ENCODE data around the gene ASB8.

The ASB8 gene

GRCh38 chr12:48157018-48157888 is at the start of gene ASB8:
Gene ASB8, minus strand, starts transcription at chr12:48157515. Its CDS starts 4,019 bp downstream, at chr12:48153496.
- TF ChIP-seq Cebpa-rat (IDR thresholded peaks at IDR 0.05): no peak
- Histone ChIP-seq H4K20me1 (peaks cover 10% of the 10 kb centered on the region; the same call in 1 of the 2 replicates), H3K4me3 (peak within 1 kb of the TSS; percentile 83), H3K27ac (peak within 1 kb of the TSS; percentile 62), H3K36me3 (peaks cover 24% of the 10 kb centered on the region), H3K9me3 (no peaks in the 10 kb centered on the region), H3K9ac (peak within 1 kb of the TSS; percentile 82), H3K27me3 (no peaks in the 10 kb centered on the region), H3K4me1 (peaks cover 17% of the 10 kb centered on the region), H3K4me2 (peak within 1 kb of the TSS; percentile 95)

GRCh38 chr12:48203192-48203591 is 45.9 kb upstream of the ASB8 start, which contains the start of gene OR10AD1:
Gene OR10AD1, minus strand, starts transcription at chr12:48203292. Its CDS starts 0 bp downstream, at chr12:48203292.
- peaks cover 20% of the 10 kb centered on the region for H3K4me1 ChIP-seq
- no peak within 1 kb of the TSS for H3K9ac ChIP-seq
- TF ChIP-seq Cebpa-rat (IDR thresholded peaks at IDR 0.05): no peak

GRCh38 chr12:48202766-48203165 is 45.5 kb upstream of the ASB8 start:
- Histone ChIP-seq H3K36me3 (peaks cover 16% of the 10 kb centered on the region), H3K4me1 (peaks cover 20% of the 10 kb centered on the region), H3K9ac (no peak overlapping the region), H3K4me3 (no peak overlapping the region), H3K27ac (no peak overlapping the region), H3K27me3 (no peaks in the 10 kb centered on the region), H4K20me1 (no peaks in the 10 kb centered on the region), H3K9me3 (peaks cover 34% of the 10 kb centered on the region), H3K4me2 (no peak overlapping the region)
- TF ChIP-seq Cebpa-rat (IDR thresholded peaks at IDR 0.05): no peak

More at GRCh38 chr12:48203192-48203591, 45.9 kb upstream of the ASB8 start, which contains the start of gene OR10AD1:
- H3K9me3 ChIP-seq: peaks cover 38% of the 10 kb centered on the region
- no peak within 1 kb of the TSS for H3K27ac ChIP-seq
- no peak within 1 kb of the TSS for H3K4me3 ChIP-seq
- H3K4me2 ChIP-seq: no peak within 1 kb of the TSS
- H4K20me1 ChIP-seq: no peaks in the 10 kb centered on the region
- H3K36me3 ChIP-seq: peaks cover 16% of the 10 kb centered on the region
- H3K27me3 ChIP-seq: no peaks in the 10 kb centered on the region

- no peaks in the 10 kb centered on the region for H3K27me3 ChIP-seq
- TF ChIP-seq Cebpa-rat (IDR thresholded peaks at IDR 0.05): no peak
- peaks cover 21% of the 10 kb centered on the region for H3K9me3 ChIP-seq
Observed at GRCh38 chr12:48201516-48201915, 44.2 kb upstream of the ASB8 start.

GRCh38 chr12:48201091-48201490 is 43.8 kb upstream of the ASB8 start:
- H3K4me2 ChIP-seq: no peak overlapping the region
- H4K20me1 ChIP-seq: no peaks in the 10 kb centered on the region

More at GRCh38 chr12:48201516-48201915, 44.2 kb upstream of the ASB8 start:
- Histone ChIP-seq H3K36me3 (peaks cover 13% of the 10 kb centered on the region), H3K4me3 (no peak overlapping the region), H3K4me1 (peaks cover 30% of the 10 kb centered on the region), H4K20me1 (no peaks in the 10 kb centered on the region), H3K9ac (no peak overlapping the region), H3K27ac (no peak overlapping the region), H3K4me2 (no peak overlapping the region)

GRCh38 chr12:48199774-48200221 is 42.5 kb upstream of the ASB8 start:
- H3K9ac ChIP-seq: peak overlapping the region; percentile 92; the same call in 1 of the 2 replicates
- no peaks in the 10 kb centered on the region for H3K27me3 ChIP-seq
- no peak for TF ChIP-seq Cebpa-rat (IDR thresholded peaks at IDR 0.05)
- H3K4me2 ChIP-seq: peak overlapping the region; percentile 94
- H3K4me1 ChIP-seq: peaks cover 30% of the 10 kb centered on the region
- H3K4me3 ChIP-seq: 0 out of 2 replicates have a peak overlapping the region, but pooled peaks have one; percentile 76
- H4K20me1 ChIP-seq: no peaks in the 10 kb centered on the region
- 0 out of 2 replicates have a peak overlapping the region, but pooled peaks have one; percentile 8 for H3K27ac ChIP-seq
- H3K9me3 ChIP-seq: peaks cover 7% of the 10 kb centered on the region; the same call in 1 of the 2 replicates
- H3K36me3 ChIP-seq: no peaks in the 10 kb centered on the region

More at GRCh38 chr12:48201091-48201490, 43.8 kb upstream of the ASB8 start:
- Histone ChIP-seq H3K4me1 (peaks cover 30% of the 10 kb centered on the region), H3K4me3 (no peak overlapping the region), H3K27me3 (no peaks in the 10 kb centered on the region), H3K27ac (no peak overlapping the region), H3K9me3 (peaks cover 17% of the 10 kb centered on the region), H3K36me3 (peaks cover 9% of the 10 kb centered on the region; the same call in 1 of the 2 replicates), H3K9ac (no peak overlapping the region)
- no peak for TF ChIP-seq Cebpa-rat (IDR thresholded peaks at IDR 0.05)

- peak overlapping the region; percentile 94 for H3K4me2 ChIP-seq
- H4K20me1 ChIP-seq: no peaks in the 10 kb centered on the region
- peak overlapping the region; percentile 92 for H3K9ac ChIP-seq
- TF ChIP-seq Cebpa-rat (IDR thresholded peaks at IDR 0.05): no peak
- H3K36me3 ChIP-seq: no peaks in the 10 kb centered on the region
- peak overlapping the region; percentile 96 for H3K27ac ChIP-seq
- peaks cover 3% of the 10 kb centered on the region; the same call in 1 of the 2 replicates for H3K9me3 ChIP-seq
- H3K27me3 ChIP-seq: no peaks in the 10 kb centered on the region
- H3K4me1 ChIP-seq: peaks cover 30% of the 10 kb centered on the region
- H3K4me3 ChIP-seq: peak overlapping the region; percentile 76
Observed at GRCh38 chr12:48198985-48199384, 41.7 kb upstream of the ASB8 start.

- peaks cover 30% of the 10 kb centered on the region for H3K4me1 ChIP-seq
- H3K4me3 ChIP-seq: peak overlapping the region; percentile 76
- H3K36me3 ChIP-seq: no peaks in the 10 kb centered on the region
- TF ChIP-seq Cebpa-rat (IDR thresholded peaks at IDR 0.05): no peak
- H4K20me1 ChIP-seq: no peaks in the 10 kb centered on the region
- peak overlapping the region; percentile 94 for H3K4me2 ChIP-seq
- H3K9ac ChIP-seq: peak overlapping the region; percentile 92
- no peaks in the 10 kb centered on the region for H3K27me3 ChIP-seq
- H3K9me3 ChIP-seq: no peaks in the 10 kb centered on the region; the same call in 1 of the 2 replicates
- peak overlapping the region; percentile 96 for H3K27ac ChIP-seq
Observed at GRCh38 chr12:48198672-48198971, 41.3 kb upstream of the ASB8 start.

GRCh38 chr12:48197971-48198671 is 40.8 kb upstream of the ASB8 start:
- Histone ChIP-seq H3K4me1 (peaks cover 30% of the 10 kb centered on the region), H3K27me3 (no peaks in the 10 kb centered on the region)

More at GRCh38 chr12:48197971-48198671, 40.8 kb upstream of the ASB8 start:
- peak overlapping the region; percentile 96 for H3K27ac ChIP-seq
- no peak for TF ChIP-seq Cebpa-rat (IDR thresholded peaks at IDR 0.05)
- peak overlapping the region; percentile 94 for H3K4me2 ChIP-seq
- H3K9ac ChIP-seq: peak overlapping the region; percentile 92
- H3K9me3 ChIP-seq: no peaks in the 10 kb centered on the region; the same call in 1 of the 2 replicates
- no peaks in the 10 kb centered on the region for H3K36me3 ChIP-seq
- H4K20me1 ChIP-seq: no peaks in the 10 kb centered on the region
- H3K4me3 ChIP-seq: peak overlapping the region; percentile 76
